Spleen (tissue), 11 donors: Measurements from ENCODE around the gene RABGGTA. TPM values are rescaled to one million over a fixed set of nuclear protein-coding genes. Genes with fewer than 3 reads are reported as not detected.

Experiments used
- DNase-seq: peaks from one replicate; pipeline ENCODE4 v3.0.0-alpha.2; 2020
- H3K27ac ChIP-seq, 8 donors: fragments of 200-600 bp; sonication (generic) in 7 of 8; 1 replicate in 4 of 8; 2 replicates in 4 of 8; pipeline versions ENCODE4 v1.5.0 to v1.8.0; 2016 to 2021; ENCODE audit warnings: inconsistent platforms in 4 of 8, mild to moderate bottlenecking in 4 of 8, moderate library complexity in 1 of 8
- H3K27me3 ChIP-seq, 7 donors: fragments of 200-600 bp; sonication (generic) in 6 of 7; replicated peaks in 1 of 7; 1 replicate in 4 of 7; 2 replicates in 3 of 7; pipeline versions ENCODE4 v1.5.0 to v1.8.0; 2016 to 2021; ENCODE audit warnings: inconsistent platforms in 3 of 7, mild to moderate bottlenecking in 1 of 7
- H3K36me3 ChIP-seq, 6 donors: fragments of 200-600 bp; sonication (generic) in 5 of 6; 1 replicate in 4 of 6; 2 replicates in 2 of 6; pipeline versions ENCODE4 v1.5.0 to v1.8.0; 2016 to 2021; ENCODE audit warnings: inconsistent platforms in 2 of 6
- H3K4me1 ChIP-seq, 6 donors: fragments of 200-600 bp; sonication (generic) in 5 of 6; 1 replicate in 3 of 6; 2 replicates in 3 of 6; pipeline versions ENCODE4 v1.5.0 to v1.8.0; 2016 to 2021; ENCODE audit warnings: inconsistent platforms in 3 of 6
- H3K4me3 ChIP-seq, 8 donors: fragments of 200-600 bp; sonication (generic) in 7 of 8; 1 replicate in 4 of 8; 2 replicates in 4 of 8; pipeline versions ENCODE4 v1.5.0 to v1.8.0; 2016 to 2021; ENCODE audit warnings: inconsistent platforms in 4 of 8, mild to moderate bottlenecking in 4 of 8, moderate library complexity in 2 of 8
- H3K9me3 ChIP-seq, 8 donors: fragments of 200-600 bp; sonication (generic) in 7 of 8; 1 replicate in 4 of 8; 2 replicates in 4 of 8; pipeline versions ENCODE4 v1.5.0 to v1.8.0; 2016 to 2021; ENCODE audit warnings: inconsistent platforms in 4 of 8
- CTCF ChIP-seq, 11 experiments: fragments of 200-600 bp in 7 of 11; fragments of 450-650 bp in 4 of 11; sonication (generic) in 4 of 11; IDR thresholded peaks in 8 of 11; conservative IDR thresholded peaks in 3 of 11; 1 replicate in 7 of 11; 2 replicates in 4 of 11; pipeline versions ENCODE4 v1.4.0 to v1.8.0; 2016 to 2021; ENCODE audit warnings: antibody characterized with exemption in 11 of 11, inconsistent platforms in 4 of 11, mild to moderate bottlenecking in 1 of 11
- POLR2A ChIP-seq, 3 donors: fragments of 450-650 bp; IDR thresholded peaks; one replicate each; pipeline ENCODE4 v1.5.1; 2017; ENCODE audit warnings: antibody characterized with exemption in 3 of 3, mild to moderate bottlenecking in 1 of 3
- POLR2AphosphoS5 ChIP-seq, 3 donors: sonication (generic); formaldehyde crosslinking; IDR thresholded peaks; one replicate each; pipeline ENCODE4 v1.5.1; 2017; ENCODE audit warnings: antibody characterized with exemption in 3 of 3
- WGBS, 5 donors: extraction: QIAGEN DNeasy Blood & Tissue Kit in 3 of 5; methylation state at CpG; one replicate each; pipeline versions ENCODE4 v1.1.5 to v1.1.7; 2013 to 2018; 5-methylcytosine and 5-hydroxymethylcytosine counted together
- intact Hi-C: fragments of 100-400 bp; cut with DNase I; formaldehyde crosslinking; loops from one replicate; pipeline ENCODE4 v1.15.0; 2023; ENCODE audit warnings: low total_unique reads
- polyA plus RNA-seq, 3 donors: library from polyadenylated mRNA; stranded (reverse); fragments of 200-250 nt; gene quantifications; one replicate each; pipeline ENCODE4 v1.2.1, GENCODE V29; 2013
- total RNA-seq, 7 donors: library from RNA; depleted of rRNA in 3 of 7; stranded (reverse); fragments of >200 nt in 3 of 7; fragmentation: NEBNext Ultra II Directional in 4 of 7; extraction: Animal tissue kit (Norgen Biotek cat#: 25700) in 4 of 7; gene quantifications; one replicate each; pipeline versions ENCODE4 v1.1.0 to v1.2.1, GENCODE V29; 2016 to 2021
- donor health status: healthy with polysubstance abuse.
- donor health status: DM: no; HTN: no; CAD: no; lungs with moderate emphysema.
- donor health status: DM: no; HTN: no; CAD: no.
- donor health status: Bipolar disorder and iron deficiency.
- donor health status: healthy.
- donor health status: DM: no; HTN: no; CAD: no.
- donor health status: DM: yes; HTN: yes; CAD: no.

Gene RABGGTA
- total and polyA plus RNA-seq, 10 donors = 22.5 to 63.0 (median 47.0) TPM

- Histone ChIP-seq H3K27me3 (no peaks in the 10 kb centered on the region), H3K9me3 (no peaks in the 10 kb centered on the region), H3K36me3 (peaks cover 3 to 60% (median 34%) of the 10 kb centered on the region in 6 donors), H3K4me1 (peaks cover 31 to 64% (median 54%) of the 10 kb centered on the region in 6 donors), H3K27ac (peak overlapping the region in 7 of 8 donors; percentile 0 to 62 (median 41)), H3K4me3 (no peak overlapping the region)
- intact Hi-C loops = no loop called here
- peak in 6 of 11 experiments; percentile 15 to 57 (median 35) for TF ChIP-seq CTCF (IDR thresholded peaks at IDR 0.05 in 8 of 11, conservative IDR thresholded peaks at IDR 0.05 in 3 of 11)
- TF ChIP-seq POLR2AphosphoS5 (IDR thresholded peaks at IDR 0.05) = no peak
- 36 to 51% (median 44%) methylated on average over 5 of the region's 5 CpGs for WGBS, 5 donors
- no peak for DNase-seq
These were observed 26.0 kb upstream of the RABGGTA start for GRCh38 chr14:24297190-24297964.

DNA sequence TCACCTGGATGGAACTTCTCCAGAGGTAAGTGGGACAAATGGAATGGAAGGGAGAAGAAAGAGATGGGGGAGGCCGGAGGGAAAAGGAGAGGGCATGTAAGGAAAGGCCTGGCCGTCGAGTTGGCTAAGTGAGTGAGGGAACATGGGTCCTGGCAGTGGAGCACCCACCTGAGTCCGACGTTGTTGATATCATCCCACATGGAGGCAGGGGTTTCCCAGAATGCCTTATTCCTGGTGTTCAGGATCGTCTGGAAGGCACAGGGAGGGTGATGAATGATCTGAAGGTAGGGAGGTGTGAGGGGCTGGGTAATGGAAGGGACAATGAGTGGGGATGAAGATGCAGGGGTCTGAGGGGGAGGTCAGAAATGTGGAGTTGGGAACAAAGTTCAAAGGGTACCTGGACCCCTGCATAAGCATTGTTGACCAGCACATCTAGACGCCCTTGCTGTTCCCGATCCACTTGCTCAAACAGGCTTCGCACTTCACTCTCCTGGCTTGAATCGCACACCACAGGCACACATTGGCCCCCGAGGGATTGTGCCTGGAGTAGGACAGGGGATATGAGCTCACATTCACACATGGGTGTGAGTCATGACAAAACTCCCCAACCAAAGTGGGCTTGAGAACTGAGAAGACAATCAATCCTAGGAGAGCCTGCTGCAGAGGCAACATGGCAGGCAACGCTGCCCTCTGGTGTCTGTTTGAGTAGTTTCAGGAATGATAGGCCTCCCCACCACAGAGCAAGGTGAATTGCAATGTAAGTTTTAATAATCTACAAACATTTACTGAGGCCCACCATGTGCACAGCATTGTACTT lies 25.2 kb upstream of the RABGGTA start:
- peak; percentile 88 for DNase-seq
- no peaks in the 10 kb centered on the region for H3K27me3 ChIP-seq
- no peaks in the 10 kb centered on the region for H3K9me3 ChIP-seq
- TF ChIP-seq POLR2A (IDR thresholded peaks at IDR 0.05) = no peak
- peak; percentile 58 to 91 (median 80) for TF ChIP-seq CTCF (IDR thresholded peaks at IDR 0.05 in 8 of 11, conservative IDR thresholded peaks at IDR 0.05 in 3 of 11)
- TF ChIP-seq POLR2AphosphoS5 (IDR thresholded peaks at IDR 0.05) = peak in 2 of 3 donors; percentile 25 to 64
- no peak overlapping the region for H3K4me3 ChIP-seq
- peak overlapping the region in 7 of 8 donors; percentile 0 to 62 (median 41) for H3K27ac ChIP-seq
- H3K4me1 ChIP-seq = peaks cover 31 to 57% (median 51%) of the 10 kb centered on the region in 6 donors
- H3K36me3 ChIP-seq = peaks cover 3 to 60% (median 34%) of the 10 kb centered on the region in 6 donors
- WGBS, 5 donors = 67 to 74% (median 69%) methylated on average over 12 of the region's 12 CpGs
- intact Hi-C loops = no loop called here

DNA sequence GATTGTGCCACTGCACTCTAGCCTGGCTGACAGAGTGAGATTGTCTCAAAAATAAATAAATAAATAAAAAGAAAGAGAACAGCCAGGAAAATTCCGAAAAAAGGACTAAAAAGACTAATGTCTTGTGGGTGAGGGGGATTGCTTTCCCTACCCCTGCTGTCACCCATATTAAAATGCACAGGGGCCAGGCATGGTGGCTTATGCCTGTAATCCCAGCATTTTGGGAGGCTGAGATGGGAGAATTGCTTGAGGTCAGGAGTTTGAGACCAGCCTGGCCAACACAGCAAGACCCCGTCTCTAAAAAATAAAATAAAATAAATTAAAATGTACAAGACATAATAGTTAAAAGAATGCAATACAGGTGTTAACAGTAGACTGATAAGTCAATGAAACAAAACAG lies 22.1 kb upstream of the RABGGTA start:
- Histone ChIP-seq H3K9me3 (no peaks in the 10 kb centered on the region), H3K27ac (no peak overlapping the region), H3K4me1 (peaks cover 17 to 42% (median 24%) of the 10 kb centered on the region in 6 donors), H3K36me3 (peaks cover 3 to 82% (median 57%) of the 10 kb centered on the region in 6 donors), H3K4me3 (no peak overlapping the region), H3K27me3 (no peaks in the 10 kb centered on the region)
- TF ChIP-seq POLR2AphosphoS5 (IDR thresholded peaks at IDR 0.05) (no peak), POLR2A (IDR thresholded peaks at IDR 0.05) (no peak), CTCF (IDR thresholded peaks at IDR 0.05 in 8 of 11, conservative IDR thresholded peaks at IDR 0.05 in 3 of 11) (no peak)
- intact Hi-C loops = no loop called here
- no peak for DNase-seq
- WGBS, 5 donors = 92 to 100% (median 97%) methylated on average over 2 of the region's 2 CpGs
